Omental fat pad (tissue), 4 donors: ENCODE results near the gene ZNF428. TPM values are rescaled to one million over a fixed set of nuclear protein-coding genes. Genes with fewer than 3 reads are reported as not detected.
"Not testable (repeated sequence)": the region's sequence is repeated elsewhere in the genome, so short reads cannot be mapped to it uniquely, and the experiment has no call there.

Experiments
- ATAC-seq: fragments of 150-250 bp; one replicate; pipeline ENCODE4 v1.9.1; 2016; ENCODE audit warnings: mild to moderate bottlenecking, moderate library complexity; ENCODE audit not compliant: low FRiP score
- DNase-seq: peaks from one replicate; pipeline ENCODE4 v3.0.0-alpha.2; 2019; ENCODE audit warnings: low spot score
- total RNA-seq, 4 donors: library from RNA; depleted of rRNA; stranded (reverse); fragments of >200 nt; gene quantifications; one replicate each; pipeline ENCODE4 v1.1.0, GENCODE V29; 2016
- TF ChIP-seq, protein P1 (sequence below), 3 donors: fragments of 450-650 bp; IDR thresholded peaks; one replicate each; pipeline ENCODE4 v1.5.1; 2016 to 2017; ENCODE audit warnings: antibody characterized with exemption in 3 of 3, mild to moderate bottlenecking in 3 of 3, moderate library complexity in 2 of 3

ZNF428 gene
- total RNA-seq, 4 donors from 2014 or later, result 15.4 to 22.1 (median 16.2) TPM

DNA sequence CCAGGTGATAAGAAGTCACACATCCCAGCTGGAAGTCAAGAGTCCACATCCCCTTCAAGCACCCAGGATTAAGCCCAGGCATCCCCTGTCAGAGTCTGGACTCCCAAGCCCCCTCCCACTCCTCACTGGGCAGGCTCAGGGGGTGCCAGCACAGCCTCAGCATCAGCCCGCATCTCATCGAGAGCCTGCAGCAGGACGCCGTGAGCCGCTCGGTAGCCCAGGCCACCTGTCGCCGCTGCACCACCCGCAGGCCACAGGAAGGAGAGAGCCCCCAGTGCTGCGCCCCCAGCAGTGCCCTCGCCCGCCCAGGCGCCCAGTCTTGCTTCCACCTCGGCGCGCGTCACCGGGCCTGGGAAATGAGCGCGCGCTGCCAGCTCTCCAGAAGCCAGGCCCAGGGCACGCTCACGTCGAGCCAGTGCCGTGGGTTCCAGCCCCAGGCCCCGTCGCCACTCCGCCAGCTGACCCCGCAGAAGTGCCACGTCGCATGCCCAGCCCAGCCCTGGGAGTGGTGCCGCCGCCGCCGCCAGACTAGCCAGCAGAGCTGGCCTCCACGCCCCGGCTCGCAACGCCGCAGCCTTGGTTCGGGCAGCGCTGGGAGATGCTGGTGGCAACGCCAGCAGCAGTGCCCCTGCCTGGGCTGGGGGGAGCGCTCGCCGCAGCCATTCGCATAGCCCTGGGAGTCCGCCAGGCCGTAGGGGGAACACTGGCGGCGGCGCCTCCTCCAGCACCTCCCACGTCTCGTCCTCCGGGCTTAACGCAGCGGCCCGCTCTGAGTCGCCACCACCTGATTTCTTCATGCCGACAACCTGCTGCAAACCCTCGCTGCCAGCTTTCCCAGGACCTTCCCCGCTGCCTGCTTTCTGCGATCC is 27.3 kb downstream of the ZNF428 start:
- TF ChIP-seq, protein P1, sequence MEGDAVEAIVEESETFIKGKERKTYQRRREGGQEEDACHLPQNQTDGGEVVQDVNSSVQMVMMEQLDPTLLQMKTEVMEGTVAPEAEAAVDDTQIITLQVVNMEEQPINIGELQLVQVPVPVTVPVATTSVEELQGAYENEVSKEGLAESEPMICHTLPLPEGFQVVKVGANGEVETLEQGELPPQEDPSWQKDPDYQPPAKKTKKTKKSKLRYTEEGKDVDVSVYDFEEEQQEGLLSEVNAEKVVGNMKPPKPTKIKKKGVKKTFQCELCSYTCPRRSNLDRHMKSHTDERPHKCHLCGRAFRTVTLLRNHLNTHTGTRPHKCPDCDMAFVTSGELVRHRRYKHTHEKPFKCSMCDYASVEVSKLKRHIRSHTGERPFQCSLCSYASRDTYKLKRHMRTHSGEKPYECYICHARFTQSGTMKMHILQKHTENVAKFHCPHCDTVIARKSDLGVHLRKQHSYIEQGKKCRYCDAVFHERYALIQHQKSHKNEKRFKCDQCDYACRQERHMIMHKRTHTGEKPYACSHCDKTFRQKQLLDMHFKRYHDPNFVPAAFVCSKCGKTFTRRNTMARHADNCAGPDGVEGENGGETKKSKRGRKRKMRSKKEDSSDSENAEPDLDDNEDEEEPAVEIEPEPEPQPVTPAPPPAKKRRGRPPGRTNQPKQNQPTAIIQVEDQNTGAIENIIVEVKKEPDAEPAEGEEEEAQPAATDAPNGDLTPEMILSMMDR (IDR thresholded peaks at IDR 0.05), result no peak
- DNase-seq, result no peak
- no peak for ATAC-seq

DNA sequence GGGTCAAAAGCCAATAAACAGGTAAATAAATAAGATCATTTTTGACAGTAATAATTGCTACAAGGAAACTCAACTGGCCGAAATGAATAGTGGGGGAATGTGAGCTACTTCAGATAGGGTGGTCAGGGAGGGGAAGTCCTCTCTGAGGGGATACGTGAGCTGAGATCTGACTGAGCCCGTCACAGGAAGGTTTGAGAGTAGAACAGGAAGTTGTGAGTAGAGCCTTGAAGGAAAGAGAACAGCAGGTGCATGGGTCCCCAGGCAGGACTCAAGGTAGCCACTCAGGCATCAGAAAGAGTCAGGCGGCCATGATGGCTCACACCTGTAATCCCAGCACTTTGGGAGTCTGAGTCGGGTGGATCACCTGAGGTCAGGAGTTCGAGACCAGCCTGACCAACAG is 29.8 kb downstream of the ZNF428 start:
- TF ChIP-seq, protein P1 (IDR thresholded peaks at IDR 0.05), result no peak
- no peak for DNase-seq
- ATAC-seq, result no peak

DNA sequence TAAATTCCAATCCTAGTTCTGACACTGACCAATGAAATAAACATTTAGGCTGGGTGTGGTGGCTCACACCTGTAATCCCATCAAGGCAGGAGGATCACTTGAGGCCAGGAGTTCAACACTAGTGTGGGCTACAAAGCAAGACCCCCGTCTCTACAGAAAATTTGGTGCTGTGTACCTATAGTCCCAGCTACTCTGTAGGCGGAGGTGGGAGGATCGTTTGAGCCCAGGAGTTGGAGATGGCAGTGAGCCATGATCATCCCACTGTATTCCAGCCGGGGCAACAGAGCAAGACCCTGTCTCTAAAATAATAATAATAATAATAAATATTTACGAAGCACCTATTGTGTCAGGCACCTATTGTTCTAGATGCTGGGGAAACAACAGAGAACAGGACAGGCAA is 30.2 kb downstream of the ZNF428 start:
- DNase-seq (no peak), ATAC-seq (no peak)

DNA sequence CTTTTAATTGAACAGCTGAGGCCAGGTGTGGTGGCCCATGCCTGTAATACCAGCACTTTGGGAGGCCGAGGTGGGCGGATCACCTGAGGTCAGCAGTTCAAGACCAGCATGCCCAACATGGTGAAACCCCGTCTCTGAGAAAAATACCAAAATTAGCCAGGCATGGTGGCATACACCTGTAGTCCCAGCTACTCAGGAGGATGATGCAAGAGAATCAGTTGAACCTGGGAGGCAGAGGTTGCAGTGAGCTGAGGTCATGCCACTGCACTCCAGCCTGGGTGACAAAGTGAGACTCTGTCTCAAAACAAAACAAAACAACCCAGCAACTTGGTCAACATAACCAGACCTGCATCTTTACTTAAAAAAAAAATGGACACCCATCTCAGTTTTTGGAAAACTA is 32.4 kb downstream of the ZNF428 start:
- not testable (repeated sequence) for ATAC-seq, DNase-seq

More for the DNA sequence above, 30.2 kb downstream of the ZNF428 start:
- TF ChIP-seq, protein P1 (IDR thresholded peaks at IDR 0.05), result no peak

DNA sequence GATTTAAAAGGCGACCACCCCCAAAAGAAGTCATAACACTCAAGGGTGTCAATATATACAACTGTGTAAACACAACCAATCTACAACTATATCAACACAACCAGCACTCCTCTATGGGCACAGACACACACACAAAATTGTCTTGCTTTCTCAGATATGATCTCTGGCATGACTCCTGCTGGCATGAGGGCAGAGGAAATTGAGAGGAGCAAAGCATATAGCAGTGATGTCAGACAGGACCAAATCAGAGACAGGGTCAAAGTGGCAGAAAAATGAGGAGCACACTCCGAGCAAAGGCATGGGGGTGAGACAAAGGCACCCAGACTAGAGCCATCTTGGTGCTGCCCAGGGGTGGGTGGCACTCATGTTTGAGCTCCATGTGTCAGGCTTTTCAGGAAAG is 33.1 kb downstream of the ZNF428 start:
- no peak for ATAC-seq
- no peak for DNase-seq
- TF ChIP-seq, protein P1 (IDR thresholded peaks at IDR 0.05), result no peak

DNA sequence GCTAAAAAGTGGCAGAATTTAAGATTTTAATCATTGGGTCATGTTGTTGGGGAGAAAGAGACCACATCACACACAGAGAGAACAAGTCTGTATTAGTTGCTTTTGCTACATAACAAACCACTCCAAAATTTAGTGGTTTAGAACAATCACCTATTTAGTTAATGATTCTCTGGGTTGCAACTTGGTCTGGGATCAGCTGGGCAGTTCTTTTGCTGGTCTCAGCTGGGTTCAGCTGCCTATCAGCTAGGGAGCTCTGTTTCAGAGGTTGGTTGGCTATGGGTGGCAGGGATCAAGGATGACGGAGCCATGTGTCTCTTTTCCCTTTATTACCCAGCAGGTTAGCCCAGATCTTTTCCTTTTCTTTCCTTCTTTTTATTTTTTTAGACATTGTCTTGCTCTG is 34.9 kb downstream of the ZNF428 start:
- no peak for ATAC-seq
- TF ChIP-seq, protein P1 (IDR thresholded peaks at IDR 0.05), result no peak
- no peak for DNase-seq

DNA sequence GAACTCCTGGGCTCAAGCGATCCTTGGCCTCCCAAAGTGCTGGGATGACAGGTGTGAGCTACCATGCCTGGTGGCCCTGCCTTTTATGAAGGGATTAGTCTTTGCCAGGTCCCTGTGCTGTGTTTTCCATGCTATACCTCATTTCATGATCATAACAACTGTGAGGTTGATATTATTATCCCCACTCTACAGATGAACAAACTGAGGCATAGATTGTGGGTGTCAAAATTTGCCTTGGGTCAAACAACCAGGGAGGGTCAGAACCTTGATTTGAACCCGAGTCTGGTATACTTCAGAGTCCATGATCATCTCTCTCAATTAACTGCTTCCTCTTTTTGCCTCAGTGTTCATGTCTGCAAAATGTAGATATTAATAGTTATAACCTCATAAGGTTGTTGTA is 36.9 kb downstream of the ZNF428 start:
- ATAC-seq (no peak), DNase-seq (no peak)
- TF ChIP-seq, protein P1 (IDR thresholded peaks at IDR 0.05), result no peak
